ENCODE measurements around the gene IDI1. TPM values are rescaled to one million over a fixed set of nuclear protein-coding genes. Genes with fewer than 3 reads are reported as not detected.

IDI1 gene
- total RNA-seq, 1 donor from 2014 or later, result 31.7 TPM

DNA sequence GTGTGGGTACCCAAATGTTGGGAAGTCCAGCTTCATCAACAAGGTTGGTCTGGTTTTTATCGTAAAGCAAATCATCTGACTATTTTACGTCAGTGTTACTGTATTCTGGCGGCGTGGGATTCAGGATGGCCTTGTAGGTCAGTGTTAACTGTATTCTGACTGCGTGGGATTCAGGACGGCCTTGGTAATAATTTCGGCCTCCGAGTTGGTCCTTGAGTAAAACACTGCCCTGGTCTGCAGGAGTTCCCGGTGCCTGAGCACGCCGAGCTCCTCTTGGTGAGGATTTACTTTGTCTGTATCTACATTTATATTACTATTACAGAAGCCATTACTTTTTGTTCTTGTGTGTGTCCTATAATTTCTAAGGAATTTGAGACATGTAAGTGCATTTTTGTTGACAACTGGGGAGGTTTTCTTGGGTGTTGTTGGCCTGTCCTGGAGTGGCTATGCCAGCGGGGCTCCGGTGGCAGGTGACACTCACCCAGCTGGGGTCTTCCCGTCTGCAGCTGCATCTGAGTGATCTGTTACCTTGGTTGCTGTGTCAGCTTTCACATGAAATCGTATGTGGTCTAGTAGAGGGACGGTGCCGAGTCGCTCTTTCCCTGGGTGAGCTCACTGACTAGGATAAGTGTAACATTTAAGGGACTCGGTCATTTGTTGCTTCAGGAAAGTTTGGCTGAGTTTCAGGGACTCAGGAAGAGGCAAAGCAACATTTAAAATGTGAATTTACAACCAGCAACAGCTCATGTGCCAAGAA lies 51.5 kb downstream of the IDI1 start:
- no peaks in the 10 kb centered on the region for H3K4me1 Mint-ChIP-seq (ENCODE audit: unreplicated experiment)
- no peak overlapping the region for H3K4me3 Mint-ChIP-seq (ENCODE audit: unreplicated experiment)
- peaks cover 13% of the 10 kb centered on the region for H3K9me3 Mint-ChIP-seq (ENCODE audit: unreplicated experiment)
- TF ChIP-seq, protein P1, sequence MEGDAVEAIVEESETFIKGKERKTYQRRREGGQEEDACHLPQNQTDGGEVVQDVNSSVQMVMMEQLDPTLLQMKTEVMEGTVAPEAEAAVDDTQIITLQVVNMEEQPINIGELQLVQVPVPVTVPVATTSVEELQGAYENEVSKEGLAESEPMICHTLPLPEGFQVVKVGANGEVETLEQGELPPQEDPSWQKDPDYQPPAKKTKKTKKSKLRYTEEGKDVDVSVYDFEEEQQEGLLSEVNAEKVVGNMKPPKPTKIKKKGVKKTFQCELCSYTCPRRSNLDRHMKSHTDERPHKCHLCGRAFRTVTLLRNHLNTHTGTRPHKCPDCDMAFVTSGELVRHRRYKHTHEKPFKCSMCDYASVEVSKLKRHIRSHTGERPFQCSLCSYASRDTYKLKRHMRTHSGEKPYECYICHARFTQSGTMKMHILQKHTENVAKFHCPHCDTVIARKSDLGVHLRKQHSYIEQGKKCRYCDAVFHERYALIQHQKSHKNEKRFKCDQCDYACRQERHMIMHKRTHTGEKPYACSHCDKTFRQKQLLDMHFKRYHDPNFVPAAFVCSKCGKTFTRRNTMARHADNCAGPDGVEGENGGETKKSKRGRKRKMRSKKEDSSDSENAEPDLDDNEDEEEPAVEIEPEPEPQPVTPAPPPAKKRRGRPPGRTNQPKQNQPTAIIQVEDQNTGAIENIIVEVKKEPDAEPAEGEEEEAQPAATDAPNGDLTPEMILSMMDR (IDR thresholded peaks at IDR 0.05), result no peak
- peaks cover 79% of the 10 kb centered on the region for H3K36me3 Mint-ChIP-seq (ENCODE audit: unreplicated experiment)
- H3K27ac Mint-ChIP-seq (ENCODE audit: unreplicated experiment), result no peak overlapping the region
- no peaks in the 10 kb centered on the region for H3K27me3 Mint-ChIP-seq (ENCODE audit: unreplicated experiment)
- DNase-seq (ENCODE audit: extremely low spot score, unreplicated experiment), result no peak

DNA sequence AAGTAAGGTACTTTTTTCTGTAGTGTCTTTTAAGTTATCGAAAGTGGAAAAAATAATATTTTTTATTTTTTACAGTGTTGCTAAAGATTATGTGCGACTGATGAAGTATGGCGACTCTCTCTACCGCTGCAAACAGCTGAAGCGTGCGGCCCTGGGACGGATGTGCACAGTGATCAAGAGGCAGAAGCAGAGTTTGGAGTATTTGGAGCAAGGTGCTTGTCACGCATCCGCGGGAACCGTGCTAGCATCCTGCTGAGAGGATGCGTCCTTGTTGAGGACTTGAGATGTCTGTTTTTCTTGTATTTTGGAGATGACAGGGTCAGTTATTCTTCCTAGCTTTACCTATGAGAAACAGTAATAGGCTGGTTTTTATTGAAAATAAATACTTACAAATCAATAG lies 52.9 kb downstream of the IDI1 start:
- no peak for DNase-seq (ENCODE audit: extremely low spot score, unreplicated experiment)
- no peaks in the 10 kb centered on the region for H3K27me3 Mint-ChIP-seq (ENCODE audit: unreplicated experiment)
- no peaks in the 10 kb centered on the region for H3K4me1 Mint-ChIP-seq (ENCODE audit: unreplicated experiment)
- TF ChIP-seq, protein P1 (IDR thresholded peaks at IDR 0.05), result no peak
- no peak overlapping the region for H3K27ac Mint-ChIP-seq (ENCODE audit: unreplicated experiment)
- peaks cover 2% of the 10 kb centered on the region for H3K9me3 Mint-ChIP-seq (ENCODE audit: unreplicated experiment)
- peaks cover 65% of the 10 kb centered on the region for H3K36me3 Mint-ChIP-seq (ENCODE audit: unreplicated experiment)
- no peak overlapping the region for H3K4me3 Mint-ChIP-seq (ENCODE audit: unreplicated experiment)

DNA sequence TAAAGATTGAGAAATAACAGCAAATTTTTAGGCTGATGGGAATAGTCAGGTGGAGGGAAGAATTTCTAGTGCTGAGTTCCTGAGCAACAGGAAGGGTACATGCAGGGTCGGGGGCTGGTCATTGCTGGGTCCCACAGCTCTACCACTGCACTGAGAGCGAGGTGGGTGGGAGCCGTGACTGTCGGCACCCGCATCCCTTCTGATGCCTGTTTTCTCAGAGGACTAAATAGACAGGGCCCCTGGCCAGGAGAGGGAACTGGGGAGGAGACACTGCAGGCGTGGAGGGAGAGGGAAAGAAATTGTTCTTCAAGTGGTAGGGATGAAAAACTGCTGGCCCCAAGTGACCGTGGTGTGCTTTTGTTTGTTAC lies 53.4 kb downstream of the IDI1 start:
- DNase-seq (ENCODE audit: extremely low spot score, unreplicated experiment), result no peak
- Mint-ChIP-seq H3K27ac (ENCODE audit: unreplicated experiment) (no peak overlapping the region), H3K27me3 (ENCODE audit: unreplicated experiment) (no peaks in the 10 kb centered on the region), H3K9me3 (ENCODE audit: unreplicated experiment) (no peaks in the 10 kb centered on the region), H3K4me1 (ENCODE audit: unreplicated experiment) (peaks cover 3% of the 10 kb centered on the region), H3K36me3 (ENCODE audit: unreplicated experiment) (peaks cover 60% of the 10 kb centered on the region), H3K4me3 (ENCODE audit: unreplicated experiment) (no peak overlapping the region)
- TF ChIP-seq, protein P1 (IDR thresholded peaks at IDR 0.05), result no peak

DNA sequence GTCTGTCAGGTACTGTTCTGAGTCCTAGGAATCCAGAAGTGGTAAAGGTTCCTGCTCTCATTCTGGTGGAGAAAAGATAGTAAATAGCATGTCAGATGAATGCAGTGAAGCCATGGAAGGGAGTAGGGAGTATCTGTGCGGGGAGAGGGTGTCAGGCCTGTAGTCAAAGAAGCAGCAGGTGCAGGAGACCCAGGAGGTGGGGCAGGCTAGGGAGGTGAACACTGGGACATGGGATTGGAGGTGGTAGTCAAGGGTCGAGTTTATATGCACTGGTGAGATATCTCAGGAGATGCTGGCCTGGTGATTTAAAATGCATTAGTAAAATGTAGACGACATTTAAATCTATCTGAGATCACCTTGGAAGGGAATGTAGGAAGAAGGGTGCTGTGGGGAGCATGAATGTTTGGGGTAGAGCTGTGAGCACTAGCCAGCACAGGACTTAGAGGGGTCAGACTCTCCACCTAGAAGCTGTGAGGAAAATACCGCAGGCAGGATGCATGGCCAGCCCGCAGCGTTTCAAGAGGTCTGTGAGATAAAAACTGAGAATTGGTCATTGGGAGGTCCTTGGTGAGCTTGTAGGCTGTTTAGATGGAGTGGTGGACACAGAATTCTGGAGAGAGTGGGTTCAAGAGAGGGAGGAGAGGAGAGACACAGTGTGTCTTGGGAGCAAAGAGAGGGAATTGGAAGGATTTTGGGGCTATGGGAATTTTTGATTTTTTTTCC lies 53.9 kb downstream of the IDI1 start:
- Mint-ChIP-seq H3K27ac (ENCODE audit: unreplicated experiment) (no peak overlapping the region), H3K9me3 (ENCODE audit: unreplicated experiment) (no peaks in the 10 kb centered on the region), H3K4me3 (ENCODE audit: unreplicated experiment) (no peak overlapping the region), H3K27me3 (ENCODE audit: unreplicated experiment) (no peaks in the 10 kb centered on the region), H3K4me1 (ENCODE audit: unreplicated experiment) (peaks cover 8% of the 10 kb centered on the region), H3K36me3 (ENCODE audit: unreplicated experiment) (peaks cover 58% of the 10 kb centered on the region)
- DNase-seq (ENCODE audit: extremely low spot score, unreplicated experiment), result no peak
- TF ChIP-seq, protein P1 (IDR thresholded peaks at IDR 0.05), result no peak

DNA sequence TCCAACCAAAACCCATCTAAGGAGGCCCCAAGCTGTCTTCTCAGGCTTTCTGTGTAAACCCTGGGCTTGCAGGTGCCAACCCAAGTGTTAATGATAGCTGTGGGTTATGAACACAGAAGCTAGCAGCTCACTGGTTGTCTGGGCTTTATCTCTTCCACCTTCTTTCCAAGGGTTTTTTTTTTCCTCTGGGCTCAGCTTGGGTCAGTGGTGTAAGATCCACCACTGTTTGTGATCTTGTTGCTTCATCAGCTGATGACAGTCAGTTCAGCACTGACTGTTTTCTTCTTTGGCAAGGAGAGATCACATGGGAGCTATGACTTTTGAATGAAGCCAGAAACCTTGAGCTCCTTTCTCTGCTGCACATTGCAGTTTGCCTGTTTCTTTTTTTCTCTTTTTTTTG lies 56.0 kb downstream of the IDI1 start:
- no peak for DNase-seq (ENCODE audit: extremely low spot score, unreplicated experiment)
- Mint-ChIP-seq H3K27ac (ENCODE audit: unreplicated experiment) (no peak overlapping the region), H3K4me3 (ENCODE audit: unreplicated experiment) (no peak overlapping the region), H3K27me3 (ENCODE audit: unreplicated experiment) (no peaks in the 10 kb centered on the region), H3K9me3 (ENCODE audit: unreplicated experiment) (no peaks in the 10 kb centered on the region), H3K4me1 (ENCODE audit: unreplicated experiment) (peaks cover 20% of the 10 kb centered on the region), H3K36me3 (ENCODE audit: unreplicated experiment) (peaks cover 39% of the 10 kb centered on the region)
- TF ChIP-seq, protein P1 (IDR thresholded peaks at IDR 0.05), result no peak

Measured in osteocyte (in vitro differentiated cells).